MM.1S (cell line): Measurements from ENCODE around the gene CNOT6.

Source experiments
- DNase-seq: peaks from one replicate; pipeline ENCODE4 v3.0.0-alpha.2; 2015
- H2AFZ ChIP-seq: fragments of 300-600 bp; sonication (generic); 2 replicates; pipeline ENCODE4 v1.6.0; 2016; ENCODE audit warnings: antibody characterized with exemption, low read length
- H3F3A ChIP-seq: fragments of 300-600 bp; sonication (generic); 2 replicates; pipeline ENCODE4 v1.6.1; 2016; ENCODE audit warnings: mild to moderate bottlenecking, antibody characterized with exemption, low read length, moderate library complexity, mixed read lengths; ENCODE audit not compliant: insufficient read depth
- H3K27ac ChIP-seq: fragments of 300-600 bp; sonication (generic); 2 replicates; pipeline ENCODE4 v1.5.1; 2016; ENCODE audit warnings: mild to moderate bottlenecking, low read length
- H3K27me3 ChIP-seq: fragments of 300-600 bp; sonication (generic); replicated peaks from 2 replicates; pipeline ENCODE4 v1.6.0; 2016; ENCODE audit warnings: low read length; ENCODE audit not compliant: insufficient read depth
- H3K36me3 ChIP-seq: fragments of 300-600 bp; sonication (generic); replicated peaks from 2 replicates; pipeline ENCODE4 v1.6.1; 2016; ENCODE audit warnings: mild to moderate bottlenecking, low read length, mixed read lengths; ENCODE audit not compliant: insufficient read depth
- H3K4me1 ChIP-seq: fragments of 300-600 bp; sonication (generic); 2 replicates; pipeline ENCODE4 v1.6.1; 2016; ENCODE audit warnings: low read length, mixed read lengths
- H3K4me2 ChIP-seq: fragments of 300-600 bp; sonication (generic); 2 replicates; pipeline ENCODE4 v1.6.0; 2016; ENCODE audit warnings: low read depth, low read length
- H3K4me3 ChIP-seq: fragments of 300-600 bp; sonication (generic); 2 replicates; pipeline ENCODE4 v1.5.1; 2016; ENCODE audit warnings: low read length, mixed read lengths
- H3K79me2 ChIP-seq: fragments of 300-600 bp; sonication (generic); 2 replicates; pipeline ENCODE4 v1.6.1; 2016; ENCODE audit warnings: mixed run types, low read length, mixed read lengths
- H3K9ac ChIP-seq: fragments of 300-600 bp; sonication (generic); 2 replicates; pipeline ENCODE4 v1.6.1; 2016; ENCODE audit warnings: low read length, mixed read lengths
- H3K9me2 ChIP-seq: fragments of 300-600 bp; sonication (generic); replicated peaks from 2 replicates; pipeline ENCODE4 v1.6.1; 2016; ENCODE audit warnings: mild to moderate bottlenecking, low read length, mixed read lengths; ENCODE audit not compliant: insufficient read depth
- H3K9me3 ChIP-seq: fragments of 300-600 bp; sonication (generic); replicated peaks from 2 replicates; pipeline ENCODE4 v1.6.1; 2016; ENCODE audit warnings: mild to moderate bottlenecking, low read length, mixed read lengths; ENCODE audit not compliant: insufficient read depth
- H4K20me1 ChIP-seq: fragments of 300-600 bp; sonication (generic); 2 replicates; pipeline ENCODE4 v1.6.1; 2016; ENCODE audit warnings: mild to moderate bottlenecking, low read length, moderate library complexity, mixed read lengths; ENCODE audit not compliant: insufficient read depth
- EZH2 ChIP-seq: fragments of 300-600 bp; sonication (generic); optimal IDR thresholded peaks from 2 replicates; pipeline ENCODE3; 2017; ENCODE audit warnings: low read depth, mild to moderate bottlenecking, antibody characterized with exemption, low read length, mixed read lengths
- EZH2phosphoT487 ChIP-seq: fragments of 300-600 bp; sonication (generic); IDR thresholded peaks from 2 replicates; pipeline ENCODE4 v1.6.1; 2018; ENCODE audit warnings: antibody characterized with exemption, low read length
- TF ChIP-seq, protein P1 (sequence below): fragments of 300-600 bp; sonication (generic); IDR thresholded peaks from 2 replicates; pipeline ENCODE4 v1.5.1; 2016; ENCODE audit warnings: antibody characterized with exemption, low read length, mixed read lengths

Gene CNOT6

DNA sequence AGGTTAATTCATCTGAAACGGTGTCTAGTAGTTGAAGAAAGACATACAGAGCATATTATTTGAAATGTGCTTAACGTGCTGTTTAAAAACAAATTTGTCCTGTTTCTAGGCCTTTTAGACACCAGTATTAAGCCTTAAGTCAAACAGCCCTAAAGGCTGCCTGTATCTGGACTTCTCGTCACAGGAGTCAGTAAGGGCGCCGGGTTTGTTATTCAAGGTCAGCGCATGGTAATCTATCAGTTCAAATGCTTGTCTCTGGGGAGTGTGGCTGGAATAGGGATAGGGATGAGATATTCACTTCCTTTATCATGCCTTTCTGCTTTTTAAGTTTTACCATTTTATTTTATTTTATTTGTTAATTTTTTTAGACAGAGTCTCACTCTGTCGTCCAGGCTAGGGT, 9.4 kb upstream of the CNOT6 start:
- Histone ChIP-seq H3K4me2 (no peak overlapping the region), H3K36me3 (no peaks in the 10 kb centered on the region), H3K27ac (no peak overlapping the region), H3K9me2 (no peaks in the 10 kb centered on the region), H3K9ac (no peak overlapping the region), H4K20me1 (no peaks in the 10 kb centered on the region), H2AFZ (no peak overlapping the region), H3K9me3 (no peaks in the 10 kb centered on the region), H3K4me1 (no peaks in the 10 kb centered on the region), H3K27me3 (peaks cover 5% of the 10 kb centered on the region; the same call in 1 of the 2 replicates), H3F3A (no peaks in the 10 kb centered on the region), H3K4me3 (no peak overlapping the region), H3K79me2 (no peaks in the 10 kb centered on the region)
- TF ChIP-seq EZH2phosphoT487 (no peak), EZH2 (no peak)
- TF ChIP-seq, protein P1, sequence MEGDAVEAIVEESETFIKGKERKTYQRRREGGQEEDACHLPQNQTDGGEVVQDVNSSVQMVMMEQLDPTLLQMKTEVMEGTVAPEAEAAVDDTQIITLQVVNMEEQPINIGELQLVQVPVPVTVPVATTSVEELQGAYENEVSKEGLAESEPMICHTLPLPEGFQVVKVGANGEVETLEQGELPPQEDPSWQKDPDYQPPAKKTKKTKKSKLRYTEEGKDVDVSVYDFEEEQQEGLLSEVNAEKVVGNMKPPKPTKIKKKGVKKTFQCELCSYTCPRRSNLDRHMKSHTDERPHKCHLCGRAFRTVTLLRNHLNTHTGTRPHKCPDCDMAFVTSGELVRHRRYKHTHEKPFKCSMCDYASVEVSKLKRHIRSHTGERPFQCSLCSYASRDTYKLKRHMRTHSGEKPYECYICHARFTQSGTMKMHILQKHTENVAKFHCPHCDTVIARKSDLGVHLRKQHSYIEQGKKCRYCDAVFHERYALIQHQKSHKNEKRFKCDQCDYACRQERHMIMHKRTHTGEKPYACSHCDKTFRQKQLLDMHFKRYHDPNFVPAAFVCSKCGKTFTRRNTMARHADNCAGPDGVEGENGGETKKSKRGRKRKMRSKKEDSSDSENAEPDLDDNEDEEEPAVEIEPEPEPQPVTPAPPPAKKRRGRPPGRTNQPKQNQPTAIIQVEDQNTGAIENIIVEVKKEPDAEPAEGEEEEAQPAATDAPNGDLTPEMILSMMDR, result no peak
- DNase-seq, result no peak

DNA sequence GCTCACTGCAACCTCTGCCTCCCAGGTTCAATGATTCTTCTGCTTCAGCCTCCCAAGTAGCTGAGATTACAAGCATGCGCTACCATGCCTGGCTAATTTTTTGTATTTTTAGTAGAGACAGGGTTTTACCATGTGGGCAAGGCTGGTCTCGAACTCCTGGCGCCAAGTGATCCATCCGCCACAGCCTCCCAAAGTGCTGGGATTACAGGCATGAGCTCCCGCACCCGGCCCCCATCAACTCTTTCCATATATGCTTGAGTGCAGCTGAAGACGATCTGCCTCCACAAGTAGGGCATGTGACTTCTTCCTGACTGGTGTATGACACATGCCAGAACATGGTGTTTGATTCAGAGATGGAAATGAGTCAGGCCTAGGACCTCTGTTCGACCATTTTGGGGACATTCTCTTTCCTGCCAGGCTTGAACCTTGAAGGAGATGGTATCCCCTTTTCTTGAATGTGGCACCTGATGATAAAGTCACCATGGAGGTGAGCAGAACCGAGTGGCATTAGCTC, 7.5 kb upstream of the CNOT6 start:
- Histone ChIP-seq H3F3A (no peaks in the 10 kb centered on the region), H3K27me3 (peaks cover 5% of the 10 kb centered on the region; the same call in 1 of the 2 replicates), H3K9me2 (no peaks in the 10 kb centered on the region), H4K20me1 (no peaks in the 10 kb centered on the region), H3K79me2 (no peaks in the 10 kb centered on the region), H3K4me2 (no peak overlapping the region), H3K36me3 (no peaks in the 10 kb centered on the region), H3K4me1 (no peaks in the 10 kb centered on the region), H2AFZ (no peak overlapping the region), H3K4me3 (no peak overlapping the region), H3K9ac (no peak overlapping the region), H3K27ac (no peak overlapping the region), H3K9me3 (no peaks in the 10 kb centered on the region)
- no peak for DNase-seq
- TF ChIP-seq EZH2 (no peak), EZH2phosphoT487 (no peak)
- TF ChIP-seq, protein P1, result no peak

DNA sequence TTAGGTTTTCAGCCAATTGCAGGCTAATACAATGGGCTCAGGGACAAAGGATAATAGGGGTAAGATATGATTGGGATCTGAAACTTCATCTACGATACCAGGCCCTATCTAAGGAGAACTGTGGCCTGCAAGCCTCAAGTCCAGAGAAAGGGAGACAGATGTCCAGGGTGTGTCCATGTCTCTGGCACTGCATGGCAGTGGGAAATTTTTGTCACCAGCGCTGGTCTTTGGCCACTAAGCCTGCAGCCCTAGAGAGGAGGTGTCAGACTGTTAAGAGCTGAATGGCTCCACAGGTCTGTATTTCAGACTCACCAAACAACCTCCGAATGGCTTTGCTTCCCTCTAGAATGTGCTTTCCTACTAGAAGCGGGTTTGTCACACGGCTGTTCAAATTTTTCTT, 6.6 kb upstream of the CNOT6 start:
- Histone ChIP-seq H3K4me3 (no peak overlapping the region), H3K27me3 (peaks cover 5% of the 10 kb centered on the region; the same call in 1 of the 2 replicates), H4K20me1 (no peaks in the 10 kb centered on the region), H3K36me3 (no peaks in the 10 kb centered on the region), H3K4me2 (no peak overlapping the region), H3F3A (no peaks in the 10 kb centered on the region), H3K9ac (no peak overlapping the region), H3K9me3 (no peaks in the 10 kb centered on the region), H3K9me2 (no peaks in the 10 kb centered on the region), H2AFZ (no peak overlapping the region), H3K4me1 (no peaks in the 10 kb centered on the region), H3K27ac (no peak overlapping the region), H3K79me2 (no peaks in the 10 kb centered on the region)
- no peak for DNase-seq
- no peak for TF ChIP-seq EZH2

DNA sequence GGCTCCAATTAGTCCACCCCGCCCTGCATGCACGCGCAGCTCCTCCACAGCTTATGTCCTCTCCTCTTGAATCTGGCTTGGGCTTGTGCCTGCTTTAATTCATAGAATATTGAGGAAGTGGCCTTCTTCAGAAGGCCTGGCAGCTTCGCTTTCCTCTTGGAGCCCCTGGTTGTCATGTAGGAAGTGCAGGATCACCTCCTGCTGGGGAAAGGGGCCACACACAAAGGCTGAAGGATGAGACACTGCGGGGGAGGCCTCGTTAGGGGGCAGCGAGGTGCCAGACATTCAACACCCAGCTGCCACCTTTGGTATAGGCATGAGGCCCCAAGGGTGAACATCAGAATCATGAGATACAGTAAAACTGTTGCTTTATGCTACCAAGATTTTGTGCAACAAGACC, 2.7 kb upstream of the CNOT6 start:
- TF ChIP-seq, protein P1, result no peak
- TF ChIP-seq EZH2phosphoT487 (no peak), EZH2 (no peak)
- no peaks in the 10 kb centered on the region for H3K9me3 ChIP-seq
- H3K4me1 ChIP-seq, result peaks cover 4% of the 10 kb centered on the region; the same call in 1 of the 2 replicates
- H3K9me2 ChIP-seq, result no peaks in the 10 kb centered on the region
- no peak overlapping the region for H3K9ac ChIP-seq
- DNase-seq, result no peak
- H3K27me3 ChIP-seq, result no peaks in the 10 kb centered on the region
- H3K4me3 ChIP-seq, result no peak overlapping the region
- H3K79me2 ChIP-seq, result peaks cover 21% of the 10 kb centered on the region
- H2AFZ ChIP-seq, result no peak overlapping the region
- H3F3A ChIP-seq, result no peaks in the 10 kb centered on the region
- no peaks in the 10 kb centered on the region for H4K20me1 ChIP-seq
- H3K27ac ChIP-seq, result no peak overlapping the region
- no peak overlapping the region for H3K4me2 ChIP-seq
- H3K36me3 ChIP-seq, result no peaks in the 10 kb centered on the region
